Measurements from ENCODE around the gene SRD5A3.

- TF ChIP-seq CTCF (IDR thresholded peaks at IDR 0.05) (no peak), POLR2A (IDR thresholded peaks at IDR 0.05) (no peak)
Observed at GRCh38 chr4:55406545-55406944, 60.5 kb downstream of the SRD5A3 start.
